ENCODE data around the gene TRABD2B. TPM values are rescaled to one million over a fixed set of nuclear protein-coding genes. Genes with fewer than 3 reads are reported as not detected.

TRABD2B gene
- total RNA-seq, 1 donor: under 0.01 TPM

GRCh38 chr1:47764461-47765046 lies 232.6 kb downstream of the TRABD2B start:
- H3K36me3 ChIP-seq (ENCODE audit: insufficient read depth, low read length): no peaks in the 10 kb centered on the region
- no peaks in the 10 kb centered on the region for H3K4me1 ChIP-seq (ENCODE audit: insufficient read depth, low read length)
- no peaks in the 10 kb centered on the region for H3K9me3 ChIP-seq (ENCODE audit: low read depth, low read length)
- TF ChIP-seq, protein P1, sequence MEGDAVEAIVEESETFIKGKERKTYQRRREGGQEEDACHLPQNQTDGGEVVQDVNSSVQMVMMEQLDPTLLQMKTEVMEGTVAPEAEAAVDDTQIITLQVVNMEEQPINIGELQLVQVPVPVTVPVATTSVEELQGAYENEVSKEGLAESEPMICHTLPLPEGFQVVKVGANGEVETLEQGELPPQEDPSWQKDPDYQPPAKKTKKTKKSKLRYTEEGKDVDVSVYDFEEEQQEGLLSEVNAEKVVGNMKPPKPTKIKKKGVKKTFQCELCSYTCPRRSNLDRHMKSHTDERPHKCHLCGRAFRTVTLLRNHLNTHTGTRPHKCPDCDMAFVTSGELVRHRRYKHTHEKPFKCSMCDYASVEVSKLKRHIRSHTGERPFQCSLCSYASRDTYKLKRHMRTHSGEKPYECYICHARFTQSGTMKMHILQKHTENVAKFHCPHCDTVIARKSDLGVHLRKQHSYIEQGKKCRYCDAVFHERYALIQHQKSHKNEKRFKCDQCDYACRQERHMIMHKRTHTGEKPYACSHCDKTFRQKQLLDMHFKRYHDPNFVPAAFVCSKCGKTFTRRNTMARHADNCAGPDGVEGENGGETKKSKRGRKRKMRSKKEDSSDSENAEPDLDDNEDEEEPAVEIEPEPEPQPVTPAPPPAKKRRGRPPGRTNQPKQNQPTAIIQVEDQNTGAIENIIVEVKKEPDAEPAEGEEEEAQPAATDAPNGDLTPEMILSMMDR (IDR thresholded peaks at IDR 0.05; ENCODE audit: extremely low read depth, low read depth, low read length): no peak
- H3K79me2 ChIP-seq (ENCODE audit: insufficient read depth, low read length): no peaks in the 10 kb centered on the region
- peak; percentile 9 for DNase-seq (ENCODE audit: insufficient read length, low spot score, missing footprints)
- no peak overlapping the region for H3K27ac ChIP-seq (ENCODE audit: low read depth, low read length)
- H4K20me1 ChIP-seq (ENCODE audit: insufficient read depth, low read length): peaks cover 2% of the 10 kb centered on the region
- H3K27me3 ChIP-seq (ENCODE audit: insufficient read depth, low read length): peaks cover 3% of the 10 kb centered on the region
- H2AFZ ChIP-seq (ENCODE audit: low read length): no peak overlapping the region
- no peak overlapping the region for H3K4me3 ChIP-seq (ENCODE audit: insufficient read depth, low read length)
- H3K4me2 ChIP-seq (ENCODE audit: insufficient read depth, low read length): no peak overlapping the region

DNA sequence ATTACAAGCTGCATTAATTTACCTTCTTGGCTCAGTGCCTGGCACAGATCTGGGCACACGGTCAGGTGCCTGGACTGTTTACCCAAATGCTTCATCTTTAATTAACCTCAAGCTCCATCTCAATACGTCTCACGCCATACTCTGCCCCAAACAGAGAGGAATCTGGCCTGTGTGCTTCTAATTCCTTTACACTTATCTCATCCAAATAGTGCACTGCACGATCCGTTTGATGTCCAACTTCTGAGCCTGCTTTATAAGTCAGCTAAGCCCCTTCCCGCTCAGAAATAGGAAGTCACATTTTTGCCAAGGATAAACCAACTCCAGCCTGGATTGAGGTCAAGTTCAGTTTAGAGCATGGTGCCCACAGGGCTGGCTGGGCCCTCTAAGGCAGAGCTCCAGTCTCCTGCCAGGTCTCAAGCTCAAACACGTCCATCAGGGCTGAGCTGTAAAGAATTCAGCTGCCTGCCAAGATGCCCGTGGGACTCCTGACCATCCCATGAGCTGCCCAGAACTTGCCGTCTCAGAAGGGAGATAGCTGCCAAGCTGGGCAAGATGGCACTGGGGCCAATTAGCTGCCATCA lies 233.5 kb downstream of the TRABD2B start:
- Histone ChIP-seq H3K79me2 (ENCODE audit: insufficient read depth, low read length) (no peaks in the 10 kb centered on the region), H3K27ac (ENCODE audit: low read depth, low read length) (no peak overlapping the region), H3K27me3 (ENCODE audit: insufficient read depth, low read length) (peaks cover 3% of the 10 kb centered on the region), H3K4me1 (ENCODE audit: insufficient read depth, low read length) (no peaks in the 10 kb centered on the region), H3K9me3 (ENCODE audit: low read depth, low read length) (no peaks in the 10 kb centered on the region), H3K4me3 (ENCODE audit: insufficient read depth, low read length) (no peak overlapping the region), H3K4me2 (ENCODE audit: insufficient read depth, low read length) (no peak overlapping the region), H3K36me3 (ENCODE audit: insufficient read depth, low read length) (no peaks in the 10 kb centered on the region), H2AFZ (ENCODE audit: low read length) (no peak overlapping the region), H4K20me1 (ENCODE audit: insufficient read depth, low read length) (peaks cover 2% of the 10 kb centered on the region)
- TF ChIP-seq, protein P1 (IDR thresholded peaks at IDR 0.05; ENCODE audit: extremely low read depth, low read depth, low read length): no peak
- DNase-seq (ENCODE audit: insufficient read length, low spot score, missing footprints): no peak

DNA sequence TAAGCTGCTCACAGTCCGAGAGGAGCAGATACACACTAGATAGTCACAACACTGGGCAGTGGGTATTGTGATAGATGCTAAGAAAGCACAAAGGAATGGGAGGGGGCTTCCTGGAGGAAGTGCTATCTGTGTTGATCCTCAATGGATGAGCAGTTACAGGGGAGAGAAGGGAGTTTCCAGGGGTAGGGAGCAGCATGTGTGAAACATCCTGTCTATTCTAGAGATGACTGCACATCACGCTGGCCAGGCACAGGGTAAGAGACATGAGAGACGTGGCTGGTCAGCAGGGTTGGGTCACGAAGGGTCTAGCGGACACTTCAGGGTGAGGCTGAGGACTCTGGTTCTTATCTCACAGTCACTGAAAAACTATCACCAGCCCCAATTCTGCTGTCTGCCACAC lies 235.2 kb downstream of the TRABD2B start:
- TF ChIP-seq, protein P1 (IDR thresholded peaks at IDR 0.05; ENCODE audit: extremely low read depth, low read depth, low read length): no peak

GRCh38 chr1:47761201-47761930 lies 235.8 kb downstream of the TRABD2B start:
- H4K20me1 ChIP-seq (ENCODE audit: insufficient read depth, low read length): peaks cover 2% of the 10 kb centered on the region
- DNase-seq (ENCODE audit: insufficient read length, low spot score, missing footprints): no peak
- H3K4me1 ChIP-seq (ENCODE audit: insufficient read depth, low read length): no peaks in the 10 kb centered on the region
- no peak overlapping the region for H2AFZ ChIP-seq (ENCODE audit: low read length)
- H3K9me3 ChIP-seq (ENCODE audit: low read depth, low read length): no peaks in the 10 kb centered on the region
- peaks cover 3% of the 10 kb centered on the region for H3K27me3 ChIP-seq (ENCODE audit: insufficient read depth, low read length)
- H3K36me3 ChIP-seq (ENCODE audit: insufficient read depth, low read length): no peaks in the 10 kb centered on the region
- H3K4me2 ChIP-seq (ENCODE audit: insufficient read depth, low read length): no peak overlapping the region
- H3K4me3 ChIP-seq (ENCODE audit: insufficient read depth, low read length): no peak overlapping the region
- TF ChIP-seq, protein P1 (IDR thresholded peaks at IDR 0.05; ENCODE audit: extremely low read depth, low read depth, low read length): no peak
- no peak overlapping the region for H3K27ac ChIP-seq (ENCODE audit: low read depth, low read length)
- no peaks in the 10 kb centered on the region for H3K79me2 ChIP-seq (ENCODE audit: insufficient read depth, low read length)

More for the DNA sequence above, 235.2 kb downstream of the TRABD2B start:
- no peak overlapping the region for H3K4me2 ChIP-seq (ENCODE audit: insufficient read depth, low read length)
- H3K36me3 ChIP-seq (ENCODE audit: insufficient read depth, low read length): no peaks in the 10 kb centered on the region
- peaks cover 2% of the 10 kb centered on the region for H4K20me1 ChIP-seq (ENCODE audit: insufficient read depth, low read length)
- no peak for DNase-seq (ENCODE audit: insufficient read length, low spot score, missing footprints)
- H2AFZ ChIP-seq (ENCODE audit: low read length): no peak overlapping the region
- H3K27ac ChIP-seq (ENCODE audit: low read depth, low read length): no peak overlapping the region
- no peaks in the 10 kb centered on the region for H3K4me1 ChIP-seq (ENCODE audit: insufficient read depth, low read length)
- H3K4me3 ChIP-seq (ENCODE audit: insufficient read depth, low read length): no peak overlapping the region
- H3K27me3 ChIP-seq (ENCODE audit: insufficient read depth, low read length): peaks cover 3% of the 10 kb centered on the region
- no peaks in the 10 kb centered on the region for H3K9me3 ChIP-seq (ENCODE audit: low read depth, low read length)
- H3K79me2 ChIP-seq (ENCODE audit: insufficient read depth, low read length): no peaks in the 10 kb centered on the region

Measured in osteoblast (primary cell).